OCI-LY3 (cell line): ENCODE results near the gene SHLD2.
"Not testable (repeated sequence)": the region's sequence is repeated elsewhere in the genome, so short reads cannot be mapped to it uniquely, and the experiment has no call there.

Source experiments
- CTCF ChIP-seq: fragments of 200-600, 300-600 bp; sonication (generic); IDR thresholded peaks from 2 replicates; pipeline ENCODE4 v1.5.1; 2014; ENCODE audit warnings: antibody characterized with exemption, low read length, low read depth
- EZH2phosphoT487 ChIP-seq: fragments of 200-600 bp; shearing (Covaris generic); IDR thresholded peaks from 2 replicates; pipeline ENCODE4 v1.6.1; 2018; ENCODE audit warnings: antibody characterized with exemption, mixed run types, low read depth

- not testable (repeated sequence) for TF ChIP-seq CTCF, EZH2phosphoT487
Observed at GRCh38 chr10:87171670-87172069, 76.7 kb downstream of the SHLD2 start.
